Left kidney (tissue), 2 donors: ENCODE measurements around the gene CDX2. TPM values are rescaled to one million over a fixed set of nuclear protein-coding genes. Genes with fewer than 3 reads are reported as not detected.
"Not testable (repeated sequence)": the region's sequence is repeated elsewhere in the genome, so short reads cannot be mapped to it uniquely, and the experiment has no call there.

ENCODE experiments used
- DNase-seq: peaks from one replicate; pipeline ENCODE4 v3.0.0-alpha.2; 2013
- polyA plus RNA-seq: library from polyadenylated mRNA; unstranded; fragments of 120-200 nt; gene quantifications from one replicate; pipeline ENCODE4 v1.2.1, GENCODE V29; 2013; ENCODE audit not compliant: insufficient read length

Gene CDX2
- polyA plus RNA-seq, 1 donor, result not detected

GRCh38 chr13:27965343-27965739 is 3.8 kb downstream of the CDX2 start:
- DNase-seq, result no peak

DNA sequence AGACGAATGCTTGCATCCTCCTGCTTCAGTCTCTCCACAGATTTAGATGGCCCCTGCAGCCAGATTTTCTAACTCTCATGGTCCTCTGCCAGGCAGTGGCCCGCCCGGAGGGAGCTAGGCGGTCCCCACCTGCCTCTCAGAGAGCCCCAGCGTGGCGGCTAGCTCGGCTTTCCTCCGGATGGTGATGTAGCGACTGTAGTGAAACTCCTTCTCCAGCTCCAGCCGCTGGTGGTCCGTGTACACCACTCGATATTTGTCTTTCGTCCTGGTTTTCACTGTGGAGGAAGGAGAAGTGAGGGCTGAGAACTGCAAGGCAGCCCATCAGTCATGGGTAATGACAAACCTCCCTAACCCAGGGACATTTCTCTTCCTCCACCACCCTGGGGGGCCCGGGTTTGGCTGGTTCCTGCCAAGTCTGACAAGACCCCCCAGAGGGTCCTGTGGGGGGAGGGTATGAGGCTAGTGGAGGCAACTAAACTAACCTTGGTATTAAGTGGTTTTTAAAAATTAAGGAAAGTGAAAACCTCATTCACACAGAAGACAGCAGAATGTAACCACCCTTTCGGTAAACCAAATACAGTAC is 4.3 kb downstream of the CDX2 start:
- no peak for DNase-seq

- DNase-seq, result not testable (repeated sequence)
Measured at GRCh38 chr13:27964206-27964605, 4.9 kb downstream of the CDX2 start.

DNA sequence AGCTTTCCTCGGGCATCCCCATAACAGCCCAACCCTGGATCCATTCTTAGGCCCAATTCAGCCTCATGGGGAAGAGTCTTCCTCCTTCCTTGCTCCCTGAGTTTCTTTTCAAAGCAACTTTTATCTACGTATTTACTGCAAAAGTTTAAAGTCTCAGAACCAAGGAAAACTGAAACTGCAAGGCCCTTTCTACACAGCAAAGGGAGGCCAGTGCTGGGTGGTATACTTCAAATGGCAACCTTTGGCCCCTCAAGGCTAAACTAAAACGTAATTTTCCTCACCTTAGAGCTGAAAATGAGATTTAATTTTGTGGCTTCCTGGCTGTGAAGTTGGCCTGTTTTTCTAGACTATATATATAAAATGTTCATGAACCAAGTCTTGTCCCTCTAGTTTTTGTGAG is 5.6 kb downstream of the CDX2 start:
- DNase-seq, result no peak

DNA sequence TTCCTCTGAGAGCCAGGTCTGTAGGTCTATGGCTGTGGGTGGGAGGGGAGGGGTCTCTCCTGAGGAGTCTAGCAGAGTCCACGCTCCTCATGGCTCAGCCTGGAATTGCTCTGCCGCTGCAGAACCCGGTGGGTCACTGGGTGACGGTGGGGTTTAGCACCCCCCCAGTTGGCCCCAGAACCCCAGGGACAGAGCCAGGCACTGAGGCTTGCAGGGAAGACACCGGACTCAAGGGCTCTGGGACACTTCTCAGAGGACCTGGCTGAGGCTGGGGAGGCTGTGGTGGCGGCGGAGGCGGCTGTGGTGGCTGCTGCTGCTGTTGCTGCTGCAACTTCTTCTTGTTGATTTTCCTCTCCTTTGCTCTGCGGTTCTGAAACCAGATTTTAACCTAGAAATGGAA is 6.1 kb downstream of the CDX2 start:
- no peak for DNase-seq

GRCh38 chr13:27962128-27962841 is 6.8 kb downstream of the CDX2 start:
- no peak for DNase-seq

DNA sequence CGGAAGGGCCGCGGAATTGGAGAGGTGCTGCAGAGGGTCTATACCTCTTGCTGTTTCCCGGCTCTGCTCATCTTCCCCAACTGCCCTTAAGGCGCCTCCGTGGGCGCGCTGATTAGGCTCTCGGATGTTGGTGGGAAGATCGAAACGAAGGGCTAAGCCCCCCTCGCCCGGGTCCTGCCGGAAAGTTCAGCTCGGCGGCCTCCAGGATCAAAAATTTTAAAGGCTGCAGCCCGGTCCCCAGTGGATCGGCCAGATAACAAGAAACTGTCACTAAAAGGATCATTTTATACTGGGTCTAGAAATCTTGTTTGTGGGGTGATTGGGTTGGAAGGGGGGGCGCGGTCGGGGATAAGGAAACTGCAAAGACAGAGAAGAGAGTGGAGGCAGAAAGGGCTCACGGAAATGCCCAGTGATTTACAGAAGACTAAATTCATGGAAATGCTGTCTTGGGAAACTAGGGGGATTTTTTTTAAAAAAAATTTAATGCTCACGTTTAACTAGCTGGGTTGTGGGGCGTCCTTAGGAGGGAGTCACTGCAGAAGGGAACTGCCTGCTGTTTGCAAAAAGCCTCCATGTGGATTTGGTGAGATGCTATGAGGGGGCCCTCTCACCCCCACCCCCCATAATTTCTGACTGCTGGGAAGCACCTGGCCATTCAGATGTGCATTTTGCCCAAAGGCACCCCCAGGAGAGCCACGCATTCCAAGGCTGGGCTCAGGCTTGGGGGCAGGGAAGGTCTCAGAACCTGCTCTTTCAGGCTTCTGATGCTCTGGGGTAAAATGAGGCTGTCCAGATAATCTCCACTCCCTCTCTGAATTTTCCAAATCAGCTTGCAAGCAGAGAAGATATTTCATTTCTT is 7.7 kb downstream of the CDX2 start:
- no peak for DNase-seq

GRCh38 chr13:27960362-27961226 is 8.5 kb downstream of the CDX2 start:
- DNase-seq, result no peak

DNA sequence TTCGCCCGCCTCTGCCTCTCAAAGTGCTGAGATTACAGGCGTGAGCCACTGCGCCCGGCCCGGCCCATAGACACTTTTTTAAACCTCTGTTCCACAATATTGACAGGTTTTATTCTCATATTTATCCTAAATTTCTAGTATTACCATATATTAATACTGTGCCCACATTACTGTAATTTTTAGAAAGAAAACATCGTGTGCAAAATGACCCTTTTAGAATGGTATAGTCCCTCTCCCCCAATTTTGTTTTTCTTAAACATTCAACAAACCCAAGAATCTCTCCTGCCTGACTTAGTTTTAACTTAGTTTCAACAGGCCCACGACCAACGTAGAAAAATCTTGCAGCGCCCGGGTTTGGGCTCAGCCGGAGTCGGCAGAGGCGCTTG is 9.1 kb downstream of the CDX2 start:
- no peak for DNase-seq

DNA sequence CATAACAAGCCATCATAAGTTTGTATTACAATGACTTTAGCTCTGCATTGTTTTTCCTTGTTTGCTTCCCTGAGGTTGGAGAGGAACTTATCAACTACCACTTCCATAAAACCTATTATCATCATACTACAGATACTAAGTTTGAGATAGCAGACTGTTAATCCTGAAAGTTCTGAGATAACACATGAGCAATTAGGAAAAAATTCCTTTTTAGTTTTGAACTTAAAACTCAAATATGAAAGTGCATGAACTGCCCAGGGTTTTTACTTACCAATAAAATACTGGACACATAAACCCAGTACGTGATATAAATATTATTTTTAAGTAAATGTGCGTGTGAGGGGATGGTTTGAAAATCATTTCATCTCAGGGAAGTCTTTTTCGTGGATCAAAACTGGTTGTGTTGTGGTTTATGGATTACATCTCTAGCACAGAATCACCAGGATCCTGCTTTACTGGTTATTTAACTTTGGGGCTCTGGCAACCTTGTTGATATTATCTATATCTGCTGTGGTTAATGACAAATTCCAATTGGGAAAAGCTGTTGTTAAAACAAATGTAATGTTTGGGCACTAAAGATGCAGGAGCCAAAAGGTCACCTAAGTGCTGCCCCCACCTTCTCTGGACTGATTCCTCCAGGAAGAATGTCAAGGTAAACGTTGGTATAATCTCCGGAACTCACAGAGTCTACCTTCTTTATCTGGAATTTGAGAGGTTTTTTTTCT is 12.4 kb downstream of the CDX2 start:
- no peak for DNase-seq

- no peak for DNase-seq
Measured at GRCh38 chr13:27955014-27955591, 14.0 kb downstream of the CDX2 start.

DNA sequence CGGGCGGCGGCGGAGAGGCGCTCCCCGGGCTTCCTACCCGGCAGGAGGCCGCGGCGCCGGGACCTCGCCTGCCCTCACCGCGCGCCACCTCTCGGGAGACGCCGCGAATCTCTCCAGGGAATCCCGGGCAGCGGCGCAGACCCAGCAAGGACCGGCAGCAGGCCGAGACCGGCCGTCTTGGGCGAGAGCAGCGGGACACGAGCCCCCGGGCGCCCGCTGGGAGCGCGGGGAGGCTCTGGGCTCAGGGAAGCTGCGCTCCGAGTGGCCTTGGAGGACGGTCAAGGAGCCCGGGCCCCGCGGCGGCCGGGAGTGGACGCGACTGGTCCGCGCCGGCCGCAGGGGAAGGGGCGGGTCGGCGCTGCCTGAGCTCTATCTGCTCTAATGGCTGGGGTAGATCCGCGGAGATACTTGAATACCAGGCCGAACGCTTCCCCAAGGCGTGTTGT is 14.7 kb downstream of the CDX2 start:
- DNase-seq, result no peak

DNA sequence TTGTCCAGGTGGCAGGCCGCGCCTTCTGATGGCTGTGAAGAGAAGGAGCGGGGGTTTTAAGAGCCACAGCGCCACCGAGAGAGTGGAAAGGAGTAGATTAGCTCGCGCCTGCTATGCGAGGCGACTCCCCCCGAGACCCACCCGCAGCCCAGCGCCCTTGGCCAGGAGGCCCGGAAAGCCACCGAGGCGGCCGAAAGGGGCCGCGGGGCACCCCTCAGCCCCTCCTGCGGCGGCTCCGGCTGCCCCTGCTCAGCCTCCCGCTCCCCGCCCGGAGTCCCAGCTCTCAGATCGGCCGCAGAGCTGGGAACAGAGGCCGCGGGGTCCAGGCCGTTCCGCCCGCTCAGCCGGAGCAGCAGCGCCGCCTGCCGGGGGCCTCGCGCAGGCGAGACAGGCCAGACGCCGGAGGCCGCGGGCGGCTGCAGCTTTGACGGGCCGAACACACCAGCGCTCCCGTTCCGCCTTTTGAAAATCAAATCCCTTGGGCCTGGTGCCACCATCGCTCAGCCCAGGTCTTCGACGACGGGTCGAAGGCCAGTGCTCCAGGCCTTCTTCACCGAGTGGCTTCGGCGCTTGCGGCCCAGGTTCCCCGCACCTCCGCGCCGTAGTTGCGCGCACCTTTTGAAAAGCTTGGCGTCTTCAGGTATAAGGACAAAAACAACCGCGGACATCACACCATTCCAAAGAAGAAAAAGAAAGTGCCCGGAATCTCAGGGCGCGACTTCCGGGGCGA is 15.3 kb downstream of the CDX2 start:
- DNase-seq, result peak; percentile 82

DNA sequence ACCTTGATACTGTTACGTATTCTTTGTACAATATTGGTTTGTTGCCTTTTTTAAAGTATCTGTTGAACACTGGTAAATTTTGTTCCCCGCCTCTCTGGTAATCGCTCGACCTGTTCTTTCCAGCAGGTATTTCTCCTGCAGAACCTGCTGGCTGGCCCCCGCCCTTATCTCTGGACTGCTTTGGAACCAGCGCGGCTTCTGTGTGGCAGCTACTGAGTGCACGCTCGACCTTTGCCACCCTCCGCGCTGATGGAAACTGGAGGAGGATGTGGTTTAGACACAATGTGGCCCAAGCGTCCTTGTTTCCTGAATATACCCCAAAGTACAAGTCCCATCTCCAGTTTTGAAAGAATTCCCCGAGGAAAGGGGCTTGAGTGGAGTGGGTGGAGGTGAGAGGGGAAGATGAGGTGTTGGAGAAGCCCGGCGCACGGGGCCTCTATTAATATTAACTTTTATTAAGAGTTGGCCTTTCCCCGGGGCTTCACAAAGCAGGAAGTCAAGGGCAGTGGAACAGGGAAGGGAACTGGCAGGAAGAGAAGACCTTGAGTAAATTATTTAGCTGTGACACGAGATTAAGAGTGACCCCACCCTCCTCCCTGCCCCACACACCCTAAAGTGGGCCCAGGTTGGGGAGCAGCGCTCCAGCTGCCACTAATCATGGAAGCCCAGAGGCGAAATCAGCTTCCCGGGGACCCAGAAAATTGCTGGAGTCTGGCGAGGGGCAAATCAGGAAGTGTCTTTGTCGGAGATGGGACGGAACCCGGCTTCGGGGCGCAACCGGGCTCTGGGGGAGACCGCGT is 16.0 kb downstream of the CDX2 start:
- DNase-seq, result no peak

DNA sequence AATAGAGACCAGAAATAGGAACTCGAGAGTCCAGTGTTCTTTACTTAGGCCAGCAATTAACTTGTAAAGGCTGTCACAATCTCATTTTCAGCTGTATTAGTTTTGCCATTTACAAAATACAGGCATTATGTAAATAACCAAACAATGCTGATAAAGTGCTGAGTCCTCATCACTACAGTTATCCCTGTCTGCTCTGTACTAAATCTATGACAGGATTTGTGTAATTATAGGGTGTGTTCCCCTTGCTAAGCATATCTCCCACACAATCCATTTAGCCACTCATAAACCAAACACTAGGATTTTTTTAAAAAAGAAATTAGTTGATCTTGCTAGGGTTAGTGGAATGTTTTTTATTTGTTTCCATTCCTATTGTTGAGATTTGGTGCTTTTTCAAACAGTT is 26.1 kb downstream of the CDX2 start:
- no peak for DNase-seq

- DNase-seq, result no peak
Measured at GRCh38 chr13:27933580-27934328, 35.4 kb downstream of the CDX2 start.

GRCh38 chr13:27933118-27933517 is 36.0 kb downstream of the CDX2 start:
- no peak for DNase-seq

GRCh38 chr13:27929868-27930267 is 39.2 kb downstream of the CDX2 start:
- no peak for DNase-seq
